Endothelial cell of umbilical vein (primary cell): ENCODE measurements around the gene NMS. TPM values are rescaled to one million over a fixed set of nuclear protein-coding genes. Genes with fewer than 3 reads are reported as not detected.

Experiments
- BruUV-seq: library from RNA; stranded (reverse); fragments of 400-500 nt; replicated peaks from 2 replicates; lab custom pipeline; 2021; lab: Mats Ljungman, UMichigan
- CTCF ChIA-PET: fragments of 300-600, 350-600 bp; sonication (Branson Sonifier 250); formaldehyde crosslinking; loops from one replicate; lab custom pipeline; 2021; ENCODE audit warnings: antibody characterized with exemption, inconsistent platforms; lab: Charles Lee
- POLR2A ChIA-PET: fragments of 300-600, 350-600 bp; sonication (Branson Sonifier 250); formaldehyde crosslinking; loops from one replicate; lab custom pipeline; 2021; ENCODE audit warnings: antibody characterized with exemption, inconsistent platforms; lab: Charles Lee
- DNase-seq: peaks from one replicate; pipeline ENCODE4 v3.0.0-alpha.2; 2011; ENCODE audit warnings: low read depth, low spot score
- FAIRE-seq: peaks from 2 replicates; lab custom pipeline; 2011; peaks lifted over from hg19 to GRCh38; lab: Jason Lieb, UNC
- H2AFZ ChIP-seq: 2 replicates; pipeline ENCODE4 v1.6.0; 2012; ENCODE audit warnings: low read depth, low read length, control low read depth, inconsistent platforms
- H3K27ac ChIP-seq: 2 replicates; pipeline ENCODE4 v1.5.1; 2011; ENCODE audit warnings: low read depth, mild to moderate bottlenecking, control low read depth, low read length, moderate library complexity; ENCODE audit not compliant: insufficient read depth
- H3K27me3 ChIP-seq, 2 experiments: 2 replicates each; pipeline versions ENCODE4 v1.6.0 to v1.6.1; 2011; ENCODE audit warnings: low read length in 2 of 2, mixed read lengths in 1 of 2; ENCODE audit not compliant: control insufficient read depth in 2 of 2, insufficient read depth in 2 of 2
- H3K36me3 ChIP-seq, 2 experiments: 2 replicates in 1 of 2; 3 replicates in 1 of 2; pipeline ENCODE4 v1.5.1; 2011; ENCODE audit warnings: low read length in 2 of 2, mild to moderate bottlenecking in 1 of 2, moderate library complexity in 1 of 2; ENCODE audit not compliant: control insufficient read depth in 2 of 2, insufficient read depth in 2 of 2; ENCODE audit errors: extremely low read depth in 1 of 2
- H3K4me1 ChIP-seq: 3 replicates; pipeline ENCODE4 v1.5.1; 2011; ENCODE audit warnings: mild to moderate bottlenecking, low read length; ENCODE audit not compliant: control insufficient read depth, insufficient read depth; ENCODE audit errors: extremely low read depth
- H3K4me2 ChIP-seq: 2 replicates; pipeline ENCODE4 v1.6.1; 2011; ENCODE audit warnings: low read length, control low read depth, mixed read lengths; ENCODE audit not compliant: insufficient read depth
- H3K4me3 ChIP-seq, 3 experiments: fragments of 200-600 bp in 1 of 3; sonication (generic), shearing (Covaris generic) in 1 of 3; replicated peaks in 1 of 3; 2 replicates each; pipeline ENCODE4 v1.5.1; 2011 to 2016; ENCODE audit warnings: control low read depth in 3 of 3, low read length in 3 of 3, mild to moderate bottlenecking in 2 of 3, inconsistent platforms in 1 of 3, low read depth in 1 of 3, moderate library complexity in 1 of 3; ENCODE audit not compliant: insufficient read depth in 1 of 3
- H3K79me2 ChIP-seq: 2 replicates; pipeline ENCODE4 v1.6.0; 2012; ENCODE audit warnings: low read length, inconsistent platforms; ENCODE audit not compliant: control insufficient read depth, insufficient read depth
- H3K9ac ChIP-seq: replicated peaks from 2 replicates; pipeline ENCODE3; 2011; ENCODE audit warnings: low read length, control low read depth; ENCODE audit not compliant: insufficient read depth; ENCODE audit errors: extremely low read depth
- H3K9me1 ChIP-seq: replicated peaks from 3 replicates; pipeline ENCODE4 v1.6.0; 2011; ENCODE audit warnings: mild to moderate bottlenecking, low read length; ENCODE audit not compliant: control insufficient read depth, insufficient read depth; ENCODE audit errors: extremely low read depth
- H3K9me3 ChIP-seq: replicated peaks from 2 replicates; pipeline ENCODE4 v1.5.1; 2012; ENCODE audit warnings: low read length, inconsistent platforms; ENCODE audit not compliant: control insufficient read depth, insufficient read depth
- H4K20me1 ChIP-seq: replicated peaks from 2 replicates; pipeline ENCODE3; 2011; ENCODE audit warnings: mild to moderate bottlenecking, low read length; ENCODE audit not compliant: control insufficient read depth, insufficient read depth; ENCODE audit errors: extremely low read depth
- CTCF ChIP-seq, 2 donors: IDR thresholded peaks; 1 replicate in 1 of 2; 2 replicates in 1 of 2; pipeline ENCODE4 v1.5.1; 2011; ENCODE audit warnings: low read length in 2 of 2, mild to moderate bottlenecking in 2 of 2, moderate library complexity in 2 of 2, control low read depth in 1 of 2, inconsistent platforms in 1 of 2, low read depth in 1 of 2; ENCODE audit not compliant: insufficient read depth in 1 of 2; ENCODE audit errors: extremely low read depth in 1 of 2
- EZH2 ChIP-seq: IDR thresholded peaks from 2 replicates; pipeline ENCODE4 v1.6.1; 2012; ENCODE audit warnings: borderline replicate concordance, low read depth, mild to moderate bottlenecking, moderate library complexity, low read length, inconsistent platforms; ENCODE audit not compliant: severe bottlenecking
- FOS ChIP-seq: IDR thresholded peaks from 2 replicates; pipeline ENCODE4 v1.6.1; 2011; ENCODE audit warnings: mild to moderate bottlenecking, low read length, moderate library complexity, borderline replicate concordance; ENCODE audit not compliant: insufficient read depth
- GATA2 ChIP-seq: IDR thresholded peaks from 2 replicates; pipeline ENCODE4 v1.7.0; 2011; ENCODE audit warnings: low read depth, mild to moderate bottlenecking, moderate library complexity, mixed read lengths, low read length; ENCODE audit not compliant: insufficient read length, insufficient read depth
- JUN ChIP-seq: IDR thresholded peaks from 2 replicates; pipeline ENCODE4 v1.6.1; 2011; ENCODE audit warnings: borderline replicate concordance, low read depth; ENCODE audit not compliant: insufficient read length, insufficient read depth
- MAX ChIP-seq: IDR thresholded peaks from 2 replicates; pipeline ENCODE4 v1.6.1; 2011; ENCODE audit not compliant: insufficient read depth, insufficient read length
- MYC ChIP-seq: IDR thresholded peaks from one replicate; pipeline ENCODE4 v1.6.1; 2011; ENCODE audit warnings: mild to moderate bottlenecking, low read depth, low read length
- POLR2A ChIP-seq: IDR thresholded peaks from 2 replicates; pipeline ENCODE4 v1.6.1; 2012; ENCODE audit warnings: low read depth, mild to moderate bottlenecking, control low read depth, low read length
- POLR2AphosphoS5 ChIP-seq: IDR thresholded peaks from 2 replicates; pipeline ENCODE4 v1.6.1; 2012; ENCODE audit warnings: low read depth, mild to moderate bottlenecking, control low read depth, low read length, moderate library complexity; ENCODE audit not compliant: insufficient read depth
- dilution Hi-C: fragments of 300-500 bp; cut with MboI; formaldehyde crosslinking; loops from one replicate; pipeline ENCODE4 v1.15.0; 2019; ENCODE audit warnings: low sequenced_read_pairs; ENCODE audit not compliant: extremely low pct_ligation_motif_present
- intact Hi-C: fragments of 100-400 bp; cut with micrococcal nuclease; formaldehyde crosslinking; loops from one replicate; pipeline ENCODE4 v1.10.0; 2022
- polyA plus RNA-seq, 4 experiments: library from polyadenylated mRNA; depleted of rRNA in 3 of 4; stranded (reverse) in 3 of 4; unstranded in 1 of 4; fragments of >200 nt; gene quantifications; 2 replicates each; pipeline versions ENCODE4 v1.2.1 to v1.2.3, GENCODE V29; 2011 to 2012; ENCODE audit warnings: missing spikeins in 1 of 4
- total RNA-seq: library from RNA; stranded (reverse); gene quantifications from 2 replicates; pipeline ENCODE4 v1.2.3, GENCODE V29; 2021

The NMS gene
- total and polyA plus RNA-seq, 2 donors (not counting 3 experiments of a cell fraction or from before 2014, with no cell fraction given) = not detected

- no peak overlapping the region for H2AFZ ChIP-seq
- no peak overlapping the region for H3K4me2 ChIP-seq
- no peaks in the 10 kb centered on the region for H3K36me3 ChIP-seq
- dilution Hi-C loops = no loop called here
- H3K4me3 ChIP-seq = no peak overlapping the region
- no peaks in the 10 kb centered on the region for H3K4me1 ChIP-seq
- BruUV-seq = no TSS peak
- no peaks in the 10 kb centered on the region for H3K9me1 ChIP-seq
- no peaks in the 10 kb centered on the region for H4K20me1 ChIP-seq
- no peak overlapping the region for H3K27ac ChIP-seq
- no peaks in the 10 kb centered on the region for H3K79me2 ChIP-seq
- TF ChIP-seq MYC (no peak), FOS (no peak), GATA2 (no peak), EZH2 (no peak), JUN (no peak), POLR2A (no peak), MAX (no peak), CTCF (IDR thresholded peaks at IDR 0.05; ENCODE audit: extremely low read depth in 1 of 2, insufficient read depth in 1 of 2, low read depth in 1 of 2, low read length in 2 of 2) (no peak), POLR2AphosphoS5 (no peak)
- DNase-seq (no peak), FAIRE-seq (no peak)
- H3K27me3 ChIP-seq = no peaks in the 10 kb centered on the region
- no peak overlapping the region for H3K9ac ChIP-seq
- intact Hi-C loops = no loop called here
- CTCF ChIA-PET = no interaction called here
- no peaks in the 10 kb centered on the region for H3K9me3 ChIP-seq
- POLR2A ChIA-PET = no interaction called here
Measured at GRCh38 chr2:100520224-100520623, 49.9 kb downstream of the NMS start.
